Astrocyte of the spinal cord (primary cell): ENCODE measurements around the gene TMEM11.
"Not testable (repeated sequence)": the region's sequence is repeated elsewhere in the genome, so short reads cannot be mapped to it uniquely, and the experiment has no call there.

Experiments
- DNase-seq: peaks from one replicate; pipeline ENCODE4 v3.0.0; 2011; ENCODE audit warnings: low read depth, low spot score
- H3K4me3 ChIP-seq: 2 replicates; pipeline ENCODE4 v1.5.1; 2011; ENCODE audit warnings: low read depth, mild to moderate bottlenecking, low read length, moderate library complexity
- in situ Hi-C: cut with HindIII; loops from 2 replicates; pipeline ENCODE4 v1.10.0; 2017; ENCODE audit warnings: low sequenced_read_pairs
- TF ChIP-seq, protein P1 (sequence below): IDR thresholded peaks from 2 replicates; pipeline ENCODE4 v1.5.1; 2012; ENCODE audit warnings: low read depth, mild to moderate bottlenecking, low read length, inconsistent platforms

The TMEM11 gene

DNA sequence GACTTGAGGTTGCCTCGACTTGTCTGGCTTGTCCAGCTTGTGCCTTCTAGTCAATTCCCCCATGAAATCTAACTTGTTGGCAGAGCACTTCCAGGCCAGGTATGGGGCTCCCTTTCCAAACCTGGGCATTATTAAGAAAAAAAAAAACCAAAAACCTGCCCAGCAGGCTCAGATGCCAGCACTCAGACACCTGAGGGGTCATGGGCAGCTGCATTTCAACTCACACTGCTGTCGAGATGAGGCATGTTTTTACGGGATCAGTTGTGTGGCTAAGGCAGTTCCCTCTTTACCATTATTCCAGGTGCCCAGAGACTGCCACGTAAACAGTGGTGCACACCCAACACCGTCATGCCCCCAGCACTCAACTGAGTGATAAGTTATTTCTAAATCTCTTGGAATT, 17.8 kb downstream of the TMEM11 start:
- no peak for DNase-seq
- no peak overlapping the region for H3K4me3 ChIP-seq
- TF ChIP-seq, protein P1, sequence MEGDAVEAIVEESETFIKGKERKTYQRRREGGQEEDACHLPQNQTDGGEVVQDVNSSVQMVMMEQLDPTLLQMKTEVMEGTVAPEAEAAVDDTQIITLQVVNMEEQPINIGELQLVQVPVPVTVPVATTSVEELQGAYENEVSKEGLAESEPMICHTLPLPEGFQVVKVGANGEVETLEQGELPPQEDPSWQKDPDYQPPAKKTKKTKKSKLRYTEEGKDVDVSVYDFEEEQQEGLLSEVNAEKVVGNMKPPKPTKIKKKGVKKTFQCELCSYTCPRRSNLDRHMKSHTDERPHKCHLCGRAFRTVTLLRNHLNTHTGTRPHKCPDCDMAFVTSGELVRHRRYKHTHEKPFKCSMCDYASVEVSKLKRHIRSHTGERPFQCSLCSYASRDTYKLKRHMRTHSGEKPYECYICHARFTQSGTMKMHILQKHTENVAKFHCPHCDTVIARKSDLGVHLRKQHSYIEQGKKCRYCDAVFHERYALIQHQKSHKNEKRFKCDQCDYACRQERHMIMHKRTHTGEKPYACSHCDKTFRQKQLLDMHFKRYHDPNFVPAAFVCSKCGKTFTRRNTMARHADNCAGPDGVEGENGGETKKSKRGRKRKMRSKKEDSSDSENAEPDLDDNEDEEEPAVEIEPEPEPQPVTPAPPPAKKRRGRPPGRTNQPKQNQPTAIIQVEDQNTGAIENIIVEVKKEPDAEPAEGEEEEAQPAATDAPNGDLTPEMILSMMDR = no peak
- in situ Hi-C loops = no loop called here

DNA sequence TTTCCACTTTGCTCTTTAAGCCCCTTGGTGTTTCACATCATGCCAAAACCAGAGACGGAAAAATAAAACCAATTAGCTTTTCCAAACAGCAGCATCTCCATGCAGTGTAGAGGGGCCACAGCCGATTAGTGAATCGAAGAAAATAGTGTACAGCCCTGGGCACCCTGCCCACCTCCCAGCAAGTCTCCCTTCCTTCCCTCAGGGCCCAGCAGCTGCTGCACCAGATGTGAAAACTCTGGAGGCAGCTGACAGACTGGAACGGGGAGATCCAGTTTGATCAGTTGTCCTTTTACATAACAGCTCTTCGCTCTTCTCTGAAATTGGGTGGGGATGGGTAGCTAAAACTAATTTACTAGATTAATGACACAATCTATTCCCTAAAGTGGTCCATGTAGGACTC, 19.3 kb downstream of the TMEM11 start:
- in situ Hi-C loops = no loop called here
- no peak overlapping the region for H3K4me3 ChIP-seq
- TF ChIP-seq, protein P1 = no peak
- peak; percentile 38 for DNase-seq

DNA sequence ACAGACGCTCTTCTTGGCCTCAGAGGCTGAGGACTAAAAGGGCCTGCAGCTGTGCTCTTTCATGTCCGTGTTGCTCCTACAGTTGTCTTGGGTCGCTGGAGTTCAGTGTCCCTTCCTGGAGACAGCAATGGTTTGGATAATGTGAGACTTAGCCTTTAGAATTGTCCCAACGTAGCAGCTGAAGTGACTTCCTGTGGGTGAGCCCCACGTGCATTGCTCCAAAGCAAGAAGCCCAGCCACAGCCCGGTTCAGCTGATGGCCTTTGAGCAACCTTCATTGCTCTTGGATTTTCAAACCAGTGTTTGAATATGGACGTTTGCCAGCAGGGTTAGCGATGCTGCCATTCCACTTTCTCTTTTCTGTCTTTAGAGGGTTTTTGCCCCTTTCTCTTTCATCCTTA, 19.7 kb downstream of the TMEM11 start:
- H3K4me3 ChIP-seq = no peak overlapping the region
- DNase-seq = no peak
- in situ Hi-C loops = no loop called here
- TF ChIP-seq, protein P1 = no peak

DNA sequence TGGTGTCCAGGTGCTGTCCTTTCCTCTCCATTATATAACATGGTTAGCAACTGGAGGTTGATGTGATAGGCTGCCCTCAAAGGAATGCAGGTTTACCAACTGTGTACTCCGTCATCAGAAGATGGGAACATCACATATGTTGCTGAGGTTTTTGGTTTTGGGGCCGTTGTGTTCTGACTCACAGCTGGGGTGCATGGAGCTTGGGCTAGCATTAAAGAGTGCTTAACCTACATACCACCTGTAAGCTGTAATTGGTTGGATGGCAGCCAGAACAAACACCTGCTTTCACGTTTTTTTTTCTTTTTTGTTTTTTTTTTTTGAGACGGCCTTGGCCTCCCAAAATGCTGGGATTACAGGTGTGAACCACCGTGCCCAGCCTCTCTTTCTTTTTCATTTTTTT, 20.9 kb downstream of the TMEM11 start:
- TF ChIP-seq, protein P1 = no peak
- no peak for DNase-seq
- in situ Hi-C loops = no loop called here
- no peak overlapping the region for H3K4me3 ChIP-seq

DNA sequence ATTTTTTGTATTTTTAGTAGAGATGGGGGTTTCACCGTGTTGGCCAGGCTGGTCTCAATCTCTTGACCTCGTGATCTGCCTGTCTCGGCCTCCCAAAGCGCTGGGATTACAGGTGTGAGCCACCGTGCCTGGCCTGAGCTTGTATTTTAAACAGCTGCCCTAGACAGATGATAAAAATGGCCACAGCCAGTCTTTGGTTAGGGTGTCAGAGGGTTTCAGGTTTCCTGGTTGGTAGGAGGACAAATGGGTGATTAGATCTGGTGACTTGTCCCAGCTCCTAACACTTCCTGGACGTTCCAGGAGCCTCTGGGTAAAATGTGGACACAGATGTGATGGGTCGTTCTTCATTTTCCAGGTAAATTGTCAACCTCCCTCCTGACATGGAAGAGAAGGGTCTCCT, 21.5 kb downstream of the TMEM11 start:
- H3K4me3 ChIP-seq, in situ Hi-C loops, DNase-seq: not testable (repeated sequence)

DNA sequence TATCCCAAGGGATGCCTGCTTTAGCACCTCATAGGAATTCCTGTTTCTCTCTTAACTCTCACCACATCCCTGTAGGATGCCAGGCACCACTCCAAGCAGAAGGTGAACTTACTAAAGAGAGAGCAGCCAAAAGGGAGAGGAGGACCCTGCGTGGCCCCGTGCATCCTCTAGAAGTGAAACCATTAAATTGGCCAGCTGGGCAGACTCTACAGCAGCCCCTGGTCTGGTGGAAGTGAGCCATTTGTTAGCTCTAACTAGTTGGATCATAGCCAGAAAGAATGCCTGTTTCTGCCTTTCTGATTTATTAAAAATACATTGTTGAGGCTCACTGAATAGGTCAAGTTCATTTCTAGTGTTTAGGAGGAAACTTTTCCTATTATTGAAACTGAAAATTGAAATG, 22.3 kb downstream of the TMEM11 start:
- H3K4me3 ChIP-seq = no peak overlapping the region
- TF ChIP-seq, protein P1 = no peak
- DNase-seq = no peak
- in situ Hi-C loops = no loop called here

DNA sequence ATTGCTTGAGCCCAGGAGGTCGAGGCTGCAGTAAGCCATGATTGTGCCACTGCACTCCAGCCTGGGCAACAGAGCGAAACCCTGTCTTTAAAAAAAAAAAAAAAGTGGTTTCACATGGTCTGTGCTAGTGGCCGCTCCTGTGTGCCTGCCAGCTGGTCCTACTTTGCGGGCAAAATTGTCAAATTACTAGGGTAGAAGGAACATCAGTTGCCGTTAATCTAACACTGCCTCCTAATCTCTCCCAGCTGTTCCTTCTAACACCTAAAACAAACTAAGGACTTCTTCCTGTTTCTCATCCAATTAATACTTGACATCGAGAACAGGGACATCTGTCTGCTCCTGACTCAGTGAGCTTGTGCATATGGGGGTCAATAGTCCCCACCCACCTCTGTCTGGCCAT, 23.9 kb downstream of the TMEM11 start:
- DNase-seq = no peak
- in situ Hi-C loops = no loop called here
- TF ChIP-seq, protein P1 = no peak

More for the DNA sequence above, 23.9 kb downstream of the TMEM11 start:
- no peak overlapping the region for H3K4me3 ChIP-seq
